Panc1 (cell line): ENCODE data around the gene BCL2.

ENCODE experiments used
- CTCF ChIP-seq: fragments of 450-650 bp; IDR thresholded peaks from 2 replicates; pipeline ENCODE4 v1.5.1; 2017; ENCODE audit warnings: mild to moderate bottlenecking
- POLR2AphosphoS5 ChIP-seq: IDR thresholded peaks from 2 replicates; pipeline ENCODE4 v1.6.1; 2012; ENCODE audit warnings: mild to moderate bottlenecking, low read depth, low read length, moderate library complexity
- REST ChIP-seq, 2 experiments: IDR thresholded peaks; 2 replicates each; pipeline ENCODE4 v1.6.1; 2011 to 2012; ENCODE audit warnings: low read depth in 2 of 2, control low read depth in 1 of 2, low read length in 1 of 2, mild to moderate bottlenecking in 1 of 2, moderate library complexity in 1 of 2; ENCODE audit not compliant: insufficient read depth in 1 of 2

DNA sequence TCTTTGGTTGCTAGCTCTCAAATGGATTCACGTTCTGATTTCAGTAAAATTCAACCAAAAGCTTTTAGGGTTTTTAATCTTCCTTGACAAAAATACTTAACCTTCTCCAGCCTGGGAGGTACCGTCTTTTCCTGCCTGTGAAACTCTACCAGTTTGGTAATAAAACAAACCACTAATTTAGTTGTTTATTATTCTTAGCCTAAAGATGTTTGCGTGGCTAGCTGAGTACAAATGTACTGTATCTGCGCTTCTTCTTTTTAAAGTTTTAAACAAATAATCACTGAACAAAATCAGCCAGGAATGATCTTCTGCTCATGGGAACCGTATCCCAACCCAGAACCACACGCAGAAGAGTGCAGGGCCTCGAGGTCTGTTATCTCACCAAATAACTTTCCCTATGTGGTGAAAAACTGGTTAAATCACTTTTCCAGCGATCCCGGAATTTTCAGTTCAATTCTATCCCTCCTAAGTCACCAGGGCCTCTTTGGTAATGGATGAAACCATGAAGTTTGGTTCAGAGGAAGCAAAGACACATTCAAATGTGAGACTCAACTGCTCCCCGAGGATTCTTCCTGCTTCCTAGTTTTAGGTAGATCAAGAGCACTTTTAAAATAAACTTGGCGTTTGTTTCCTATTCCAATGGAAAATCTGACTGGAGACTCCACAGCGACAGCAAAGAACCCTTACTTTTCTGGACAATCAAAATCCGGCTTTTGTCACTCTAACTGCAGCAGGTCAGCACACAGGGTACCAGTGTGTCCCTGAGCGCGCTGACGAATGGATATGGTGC lies 36.1 kb downstream of the BCL2 start:
- TF ChIP-seq CTCF, result no peak
- no peak for TF ChIP-seq POLR2AphosphoS5
- TF ChIP-seq REST (IDR thresholded peaks at IDR 0.05; ENCODE audit: insufficient read depth in 1 of 2, low read depth in 2 of 2, low read length in 1 of 2), result no peak
